DND-41 (cell line): ENCODE measurements around the gene BMPR2.

Experiments
- CTCF ChIP-seq: IDR thresholded peaks from 2 replicates; pipeline ENCODE4 v1.5.1; 2012; ENCODE audit warnings: borderline replicate concordance, low read length, moderate library complexity, mild to moderate bottlenecking; ENCODE audit not compliant: poor library complexity, severe bottlenecking; ENCODE audit errors: extremely low read depth
- EZH2 ChIP-seq: IDR thresholded peaks from 3 replicates; pipeline ENCODE4 v1.6.1; 2012; ENCODE audit warnings: borderline replicate concordance, low read depth, mild to moderate bottlenecking, moderate library complexity, low read length, inconsistent platforms; ENCODE audit not compliant: severe bottlenecking

GRCh38 chr2:202361108-202361507 is 15.0 kb upstream of the BMPR2 start:
- TF ChIP-seq CTCF (no peak), EZH2 (no peak)
